ENCODE measurements around the gene FER.
"Not testable (repeated sequence)": the region's sequence is repeated elsewhere in the genome, so short reads cannot be mapped to it uniquely, and the experiment has no call there.

The FER gene

GRCh38 chr5:109170629-109171350, 423.1 kb downstream of the FER start:
- TF ChIP-seq, protein P1, sequence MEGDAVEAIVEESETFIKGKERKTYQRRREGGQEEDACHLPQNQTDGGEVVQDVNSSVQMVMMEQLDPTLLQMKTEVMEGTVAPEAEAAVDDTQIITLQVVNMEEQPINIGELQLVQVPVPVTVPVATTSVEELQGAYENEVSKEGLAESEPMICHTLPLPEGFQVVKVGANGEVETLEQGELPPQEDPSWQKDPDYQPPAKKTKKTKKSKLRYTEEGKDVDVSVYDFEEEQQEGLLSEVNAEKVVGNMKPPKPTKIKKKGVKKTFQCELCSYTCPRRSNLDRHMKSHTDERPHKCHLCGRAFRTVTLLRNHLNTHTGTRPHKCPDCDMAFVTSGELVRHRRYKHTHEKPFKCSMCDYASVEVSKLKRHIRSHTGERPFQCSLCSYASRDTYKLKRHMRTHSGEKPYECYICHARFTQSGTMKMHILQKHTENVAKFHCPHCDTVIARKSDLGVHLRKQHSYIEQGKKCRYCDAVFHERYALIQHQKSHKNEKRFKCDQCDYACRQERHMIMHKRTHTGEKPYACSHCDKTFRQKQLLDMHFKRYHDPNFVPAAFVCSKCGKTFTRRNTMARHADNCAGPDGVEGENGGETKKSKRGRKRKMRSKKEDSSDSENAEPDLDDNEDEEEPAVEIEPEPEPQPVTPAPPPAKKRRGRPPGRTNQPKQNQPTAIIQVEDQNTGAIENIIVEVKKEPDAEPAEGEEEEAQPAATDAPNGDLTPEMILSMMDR (IDR thresholded peaks at IDR 0.05) = no peak
- DNase-seq = no peak
- Mint-ChIP-seq H3K36me3 (ENCODE audit: low read depth) (no peaks in the 10 kb centered on the region), H3K9me3 (no peaks in the 10 kb centered on the region), H3K4me1 (no peaks in the 10 kb centered on the region), H3K27me3 (ENCODE audit: low read depth, poor library complexity) (no peaks in the 10 kb centered on the region), H3K4me3 (no peak overlapping the region), H3K27ac (no peak overlapping the region)

- H3K36me3 Mint-ChIP-seq (ENCODE audit: low read depth); H3K4me3 Mint-ChIP-seq; H3K27ac Mint-ChIP-seq; H3K4me1 Mint-ChIP-seq; H3K9me3 Mint-ChIP-seq; DNase-seq; H3K27me3 Mint-ChIP-seq (ENCODE audit: low read depth, poor library complexity): not testable (repeated sequence)
These were observed 423.9 kb downstream of the FER start for GRCh38 chr5:109171437-109172073.

GRCh38 chr5:109173036-109173794, 425.5 kb downstream of the FER start:
- Mint-ChIP-seq H3K4me3 (no peak overlapping the region), H3K4me1 (no peaks in the 10 kb centered on the region), H3K27ac (no peak overlapping the region), H3K9me3 (no peaks in the 10 kb centered on the region), H3K36me3 (ENCODE audit: low read depth) (no peaks in the 10 kb centered on the region), H3K27me3 (ENCODE audit: low read depth, poor library complexity) (no peaks in the 10 kb centered on the region)
- TF ChIP-seq, protein P1 (IDR thresholded peaks at IDR 0.05) = no peak
- no peak for DNase-seq

- Mint-ChIP-seq H3K9me3 (no peaks in the 10 kb centered on the region), H3K4me3 (no peak overlapping the region), H3K4me1 (no peaks in the 10 kb centered on the region), H3K27me3 (ENCODE audit: low read depth, poor library complexity) (no peaks in the 10 kb centered on the region), H3K27ac (no peak overlapping the region), H3K36me3 (ENCODE audit: low read depth) (no peaks in the 10 kb centered on the region)
- no peak for DNase-seq
- TF ChIP-seq, protein P1 (IDR thresholded peaks at IDR 0.05) = no peak
These were observed 429.5 kb downstream of the FER start for GRCh38 chr5:109177227-109177626.

DNA sequence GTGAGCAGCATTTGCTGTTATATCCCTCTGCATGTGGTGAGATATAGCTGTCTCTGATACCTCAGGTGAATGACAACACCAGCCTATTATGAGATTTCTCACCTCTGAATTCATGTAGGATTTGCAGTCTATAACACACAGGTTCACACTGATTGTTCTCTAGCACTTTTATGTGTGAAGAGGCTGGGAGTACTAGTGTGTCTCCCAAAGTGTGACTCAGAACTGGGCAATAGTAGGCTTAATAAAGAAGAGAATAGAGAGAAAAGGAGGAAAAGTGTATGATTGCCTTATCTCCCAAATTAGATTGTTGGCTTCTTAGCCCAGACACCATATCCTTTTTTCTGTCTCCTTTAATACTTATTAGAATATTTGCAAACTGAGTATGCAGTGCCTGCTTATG, 430.1 kb downstream of the FER start:
- no peaks in the 10 kb centered on the region for H3K9me3 Mint-ChIP-seq

DNA sequence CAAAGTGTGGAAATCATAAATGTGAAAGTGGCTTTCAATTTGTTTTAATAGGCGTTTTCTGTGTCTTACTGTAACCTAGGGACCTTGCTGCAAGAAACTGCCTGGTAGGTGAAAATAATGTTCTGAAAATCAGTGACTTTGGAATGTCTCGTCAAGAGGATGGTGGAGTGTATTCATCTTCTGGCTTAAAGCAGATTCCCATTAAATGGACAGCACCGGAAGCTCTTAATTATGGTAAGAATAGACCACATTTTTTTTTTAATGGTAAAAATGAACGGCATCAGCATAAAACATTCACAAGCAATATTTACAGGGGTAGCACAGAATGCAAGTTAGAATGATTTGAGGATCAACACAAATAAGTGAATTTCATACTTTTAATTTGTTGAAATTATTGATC, 433.0 kb downstream of the FER start:
- DNase-seq = no peak
- Mint-ChIP-seq H3K4me3 (no peak overlapping the region), H3K4me1 (no peaks in the 10 kb centered on the region), H3K27ac (no peak overlapping the region), H3K36me3 (ENCODE audit: low read depth) (no peaks in the 10 kb centered on the region), H3K9me3 (no peaks in the 10 kb centered on the region), H3K27me3 (ENCODE audit: low read depth, poor library complexity) (peaks cover 3% of the 10 kb centered on the region)
- TF ChIP-seq, protein P1 (IDR thresholded peaks at IDR 0.05) = no peak

More for the DNA sequence above, 430.1 kb downstream of the FER start:
- DNase-seq = no peak
- Mint-ChIP-seq H3K27ac (no peak overlapping the region), H3K36me3 (ENCODE audit: low read depth) (no peaks in the 10 kb centered on the region), H3K4me3 (no peak overlapping the region), H3K27me3 (ENCODE audit: low read depth, poor library complexity) (no peaks in the 10 kb centered on the region), H3K4me1 (no peaks in the 10 kb centered on the region)
- TF ChIP-seq, protein P1 (IDR thresholded peaks at IDR 0.05) = no peak

All from nephron progenitor cell (in vitro differentiated cells).